ENCODE results near the gene ST3GAL6.

Gene ST3GAL6

GRCh38 chr3:98763076-98763475 is at the start of gene ST3GAL6:
ST3GAL6 (plus strand) TSS chr3:98763340; CDS start chr3:98768441, 5,101 bp downstream.
- FAIRE-seq = no peak

GRCh38 chr3:98713984-98714383 is 49.2 kb upstream of the ST3GAL6 start:
- no peak for FAIRE-seq

- no peak for FAIRE-seq
Measured at GRCh38 chr3:98717584-98717983, 45.6 kb upstream of the ST3GAL6 start.

- no peak for FAIRE-seq
Measured at GRCh38 chr3:98718730-98719129, 44.4 kb upstream of the ST3GAL6 start.

- no peak for FAIRE-seq
Measured at GRCh38 chr3:98721776-98722175, 41.4 kb upstream of the ST3GAL6 start.

GRCh38 chr3:98722389-98722788 is 40.8 kb upstream of the ST3GAL6 start:
- FAIRE-seq = no peak

- no peak for FAIRE-seq
Measured at GRCh38 chr3:98725352-98725751, 37.8 kb upstream of the ST3GAL6 start.

GRCh38 chr3:98726084-98726483 is 37.1 kb upstream of the ST3GAL6 start:
- no peak for FAIRE-seq

- FAIRE-seq = no peak
Measured at GRCh38 chr3:98727638-98728037, 35.5 kb upstream of the ST3GAL6 start.

- no peak for FAIRE-seq
Measured at GRCh38 chr3:98728672-98729071, 34.5 kb upstream of the ST3GAL6 start.

- no peak for FAIRE-seq
Measured at GRCh38 chr3:98730338-98730737, 32.8 kb upstream of the ST3GAL6 start.

GRCh38 chr3:98730886-98731537 is 32.1 kb upstream of the ST3GAL6 start:
- no peak for FAIRE-seq

- no peak for FAIRE-seq
Measured at GRCh38 chr3:98731720-98732285, 31.3 kb upstream of the ST3GAL6 start.

GRCh38 chr3:98732286-98733052 is 30.7 kb upstream of the ST3GAL6 start:
- FAIRE-seq = no peak

GRCh38 chr3:98733053-98733811 is 29.9 kb upstream of the ST3GAL6 start:
- FAIRE-seq = no peak

- no peak for FAIRE-seq
Measured at GRCh38 chr3:98733812-98734281, 29.3 kb upstream of the ST3GAL6 start.

- FAIRE-seq = no peak
Measured at GRCh38 chr3:98734306-98734705, 28.8 kb upstream of the ST3GAL6 start.

GRCh38 chr3:98734735-98735134 is 28.4 kb upstream of the ST3GAL6 start:
- FAIRE-seq = no peak

- no peak for FAIRE-seq
Measured at GRCh38 chr3:98735296-98735695, 27.8 kb upstream of the ST3GAL6 start.

- no peak for FAIRE-seq
Measured at GRCh38 chr3:98735761-98736269, 27.3 kb upstream of the ST3GAL6 start.

GRCh38 chr3:98737301-98737700 is 25.8 kb upstream of the ST3GAL6 start:
- no peak for FAIRE-seq

GRCh38 chr3:98739266-98739665 is 23.9 kb upstream of the ST3GAL6 start:
- FAIRE-seq = no peak

- no peak for FAIRE-seq
Measured at GRCh38 chr3:98740324-98740723, 22.8 kb upstream of the ST3GAL6 start.
